ENCODE measurements around the gene EPB41L4A. TPM values are rescaled to one million over a fixed set of nuclear protein-coding genes. Genes with fewer than 3 reads are reported as not detected.

EPB41L4A gene
- total and polyA plus RNA-seq, 5 experiments from 2014 or later: 0.06 to 2.9 (median 0.19) TPM; not detected in 1

DNA sequence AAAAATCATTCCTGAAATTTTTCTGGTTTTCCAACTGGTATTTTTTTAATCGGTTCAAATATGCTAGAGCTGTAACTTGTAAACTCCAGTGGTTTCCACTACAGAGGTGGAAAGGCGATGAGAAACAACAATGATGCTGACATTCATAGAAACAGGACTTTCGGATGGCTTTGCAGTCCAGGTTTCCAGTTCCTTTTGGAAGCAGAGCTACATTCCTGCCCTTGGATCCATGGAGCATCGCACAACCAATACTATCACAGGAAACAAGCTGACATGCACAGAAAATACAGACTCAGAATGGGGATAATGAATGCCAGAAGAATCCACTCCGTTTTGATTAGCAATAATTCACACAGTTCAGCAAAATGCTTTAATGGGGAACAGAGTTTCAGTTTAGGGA lies 140.0 kb downstream of the EPB41L4A start:
- no peaks in the 10 kb centered on the region for H3K9me3 Mint-ChIP-seq
- H3K36me3 Mint-ChIP-seq: no peaks in the 10 kb centered on the region
- no peak for DNase-seq
- H3K4me3 Mint-ChIP-seq: no peak overlapping the region
- peaks cover 0 to 6% (median 3%) of the 10 kb centered on the region in 5 donors for H3K27me3 Mint-ChIP-seq
- ATAC-seq: no peak
- no peak overlapping the region for H3K27ac Mint-ChIP-seq
- no peaks in the 10 kb centered on the region for H3K4me1 Mint-ChIP-seq
- POLR2A ChIA-PET: no interaction called here

- H3K4me1 Mint-ChIP-seq: no peaks in the 10 kb centered on the region
- H3K27ac Mint-ChIP-seq: no peak overlapping the region
- ATAC-seq: no peak
- no peak for DNase-seq
- H3K36me3 Mint-ChIP-seq: no peaks in the 10 kb centered on the region
- POLR2A ChIA-PET: no interaction called here
- no peak overlapping the region for H3K4me3 Mint-ChIP-seq
- peaks cover 0 to 8% (median 2%) of the 10 kb centered on the region in 5 donors for H3K27me3 Mint-ChIP-seq
- no peaks in the 10 kb centered on the region for H3K9me3 Mint-ChIP-seq
These were observed 142.1 kb downstream of the EPB41L4A start for GRCh38 chr5:112276991-112277390.

GRCh38 chr5:112275671-112276070 lies 143.4 kb downstream of the EPB41L4A start:
- POLR2A ChIA-PET: no interaction called here
- H3K4me1 Mint-ChIP-seq: no peaks in the 10 kb centered on the region

GRCh38 chr5:112270299-112271293 lies 148.5 kb downstream of the EPB41L4A start:
- POLR2A ChIA-PET: no interaction called here
- ATAC-seq (no peak), DNase-seq (no peak)
- Mint-ChIP-seq H3K36me3 (no peaks in the 10 kb centered on the region), H3K9me3 (no peaks in the 10 kb centered on the region), H3K27me3 (peaks cover 0 to 23% (median 4%) of the 10 kb centered on the region in 5 donors), H3K4me3 (no peak overlapping the region), H3K27ac (peak overlapping the region in 1 of 10 donors; percentile 13), H3K4me1 (peaks cover 0 to 2% (median 0%) of the 10 kb centered on the region in 4 donors)

More at GRCh38 chr5:112275671-112276070, 143.4 kb downstream of the EPB41L4A start:
- H3K4me3 Mint-ChIP-seq: no peak overlapping the region
- no peaks in the 10 kb centered on the region for H3K9me3 Mint-ChIP-seq
- H3K36me3 Mint-ChIP-seq: no peaks in the 10 kb centered on the region
- DNase-seq: no peak
- no peak for ATAC-seq
- peaks cover 0 to 8% (median under 1%) of the 10 kb centered on the region in 5 donors for H3K27me3 Mint-ChIP-seq
- no peak overlapping the region for H3K27ac Mint-ChIP-seq

DNA sequence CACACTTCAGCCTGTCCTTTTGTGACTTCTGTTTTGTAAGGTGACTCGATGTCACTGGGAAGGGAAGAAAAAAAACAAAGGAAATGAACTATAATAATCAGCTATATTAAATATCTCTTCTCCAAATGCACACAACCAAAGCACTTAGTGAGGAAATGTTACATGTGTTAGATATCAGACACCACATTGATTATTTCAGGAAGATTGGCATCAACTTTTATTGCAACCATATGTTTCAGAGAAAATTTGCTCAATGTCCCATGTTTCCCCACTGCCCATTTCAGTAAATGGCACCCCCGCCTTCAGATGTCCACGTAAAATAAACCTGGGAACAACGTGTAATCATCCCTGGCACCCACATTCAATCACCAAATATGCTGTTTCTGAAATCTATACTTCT lies 151.8 kb downstream of the EPB41L4A start:
- DNase-seq: no peak
- ATAC-seq: no peak
- Mint-ChIP-seq H3K36me3 (no peaks in the 10 kb centered on the region), H3K9me3 (no peaks in the 10 kb centered on the region), H3K27ac (no peak overlapping the region), H3K4me3 (no peak overlapping the region), H3K27me3 (peaks cover 0 to 43% (median 3%) of the 10 kb centered on the region in 5 donors), H3K4me1 (peaks cover 0 to 2% (median 0%) of the 10 kb centered on the region in 4 donors)
- POLR2A ChIA-PET: no interaction called here

GRCh38 chr5:112264666-112265065 lies 154.4 kb downstream of the EPB41L4A start:
- DNase-seq (no peak), ATAC-seq (no peak)
- H3K4me3 Mint-ChIP-seq: no peak overlapping the region
- H3K27me3 Mint-ChIP-seq: peaks cover 1 to 39% (median 4%) of the 10 kb centered on the region in 5 donors
- no peaks in the 10 kb centered on the region for H3K4me1 Mint-ChIP-seq
- POLR2A ChIA-PET: no interaction called here
- no peaks in the 10 kb centered on the region for H3K9me3 Mint-ChIP-seq
- H3K36me3 Mint-ChIP-seq: no peaks in the 10 kb centered on the region
- H3K27ac Mint-ChIP-seq: peak overlapping the region in 1 of 10 donors; percentile 30

DNA sequence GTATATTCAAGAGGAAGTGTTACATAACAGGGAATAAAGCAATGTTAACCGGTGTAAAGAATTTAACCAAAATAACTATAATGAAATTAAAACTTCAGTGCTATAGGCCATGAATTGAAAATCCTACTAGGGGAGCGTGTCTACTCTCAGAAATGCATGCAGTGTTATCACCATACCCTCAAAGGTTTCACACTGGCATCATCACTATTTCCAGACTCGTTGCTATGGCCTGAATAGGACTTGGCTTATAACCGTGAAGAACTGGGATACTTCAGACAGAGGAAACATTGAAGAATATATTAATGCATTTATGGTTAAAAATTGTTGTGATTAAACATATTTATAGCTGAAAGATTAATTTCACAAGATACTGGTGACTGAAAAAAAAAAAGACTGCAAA lies 154.9 kb downstream of the EPB41L4A start:
- Mint-ChIP-seq H3K36me3 (no peaks in the 10 kb centered on the region), H3K4me3 (no peak overlapping the region), H3K9me3 (no peaks in the 10 kb centered on the region), H3K27me3 (peaks cover 2 to 45% (median 7%) of the 10 kb centered on the region in 5 donors), H3K27ac (no peak overlapping the region), H3K4me1 (no peaks in the 10 kb centered on the region)
- POLR2A ChIA-PET: no interaction called here
- ATAC-seq (no peak), DNase-seq (no peak)

DNA sequence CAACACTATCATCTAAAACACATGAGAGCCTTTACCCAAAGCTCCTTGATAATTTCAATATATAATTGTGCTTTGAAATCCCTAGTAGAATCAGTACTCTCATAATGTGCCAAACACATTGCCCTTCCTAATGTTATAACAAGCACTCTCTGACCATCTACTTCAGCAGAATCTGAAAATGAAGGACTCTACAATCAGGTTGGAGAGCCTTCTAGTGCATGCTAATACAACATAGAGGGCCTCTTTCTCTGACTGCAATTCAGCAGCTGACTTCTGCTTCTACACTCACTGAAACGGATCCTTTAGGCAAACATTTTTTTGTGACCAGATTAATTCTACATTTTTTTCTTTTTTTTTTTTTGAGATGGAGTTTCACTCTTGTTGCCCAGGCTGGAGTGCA lies 155.6 kb downstream of the EPB41L4A start:
- H3K27ac Mint-ChIP-seq: no peak overlapping the region
- peaks cover 2 to 46% (median 11%) of the 10 kb centered on the region in 5 donors for H3K27me3 Mint-ChIP-seq
- H3K4me1 Mint-ChIP-seq: no peaks in the 10 kb centered on the region
- H3K36me3 Mint-ChIP-seq: no peaks in the 10 kb centered on the region
- DNase-seq: no peak
- H3K9me3 Mint-ChIP-seq: no peaks in the 10 kb centered on the region
- POLR2A ChIA-PET: no interaction called here
- no peak for ATAC-seq
- no peak overlapping the region for H3K4me3 Mint-ChIP-seq

DNA sequence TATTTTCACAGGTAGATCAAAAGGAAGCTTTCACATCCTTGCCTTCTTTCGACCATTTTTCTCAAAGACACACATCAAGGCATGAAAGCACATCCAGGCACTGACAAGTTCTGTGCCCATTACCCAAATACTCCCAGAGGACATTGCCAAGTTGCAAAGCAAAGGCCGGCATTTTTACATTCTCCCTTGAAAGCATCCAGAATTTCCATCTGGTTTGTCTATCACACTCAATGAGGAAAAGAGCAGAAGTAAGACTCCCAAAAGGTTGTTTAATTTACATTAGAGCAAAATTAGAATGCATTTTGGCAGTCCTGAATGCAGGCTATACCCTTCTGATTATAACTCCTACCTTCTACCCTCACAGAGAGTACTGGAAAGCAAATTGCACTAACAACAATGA lies 160.5 kb downstream of the EPB41L4A start:
- Mint-ChIP-seq H3K4me1 (no peaks in the 10 kb centered on the region), H3K4me3 (no peak overlapping the region), H3K9me3 (no peaks in the 10 kb centered on the region), H3K27me3 (peaks cover 2 to 19% (median 11%) of the 10 kb centered on the region in 5 donors), H3K36me3 (no peaks in the 10 kb centered on the region), H3K27ac (no peak overlapping the region)
- DNase-seq: no peak
- POLR2A ChIA-PET: no interaction called here
- ATAC-seq: no peak

DNA sequence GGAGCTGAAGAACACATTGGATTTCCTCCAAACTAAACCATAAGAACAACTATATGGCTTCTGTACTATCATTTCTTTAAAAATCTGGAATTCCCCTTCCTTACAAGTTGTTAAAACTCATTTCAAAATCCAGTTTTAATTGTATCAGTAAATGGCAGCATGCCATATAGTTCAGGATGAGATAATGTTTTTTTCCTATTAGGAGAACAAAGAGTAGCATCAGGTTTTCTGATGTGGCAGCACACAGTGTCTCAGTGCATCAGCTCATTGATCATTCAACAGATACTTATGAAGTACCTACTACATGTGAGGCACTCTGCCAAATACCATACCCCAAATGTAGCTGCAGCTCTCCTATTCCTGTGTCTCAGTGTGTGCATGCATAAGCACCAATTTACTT lies 161.1 kb downstream of the EPB41L4A start:
- Mint-ChIP-seq H3K4me1 (no peaks in the 10 kb centered on the region), H3K27me3 (peaks cover 2 to 18% (median 11%) of the 10 kb centered on the region in 5 donors), H3K4me3 (no peak overlapping the region), H3K36me3 (no peaks in the 10 kb centered on the region), H3K9me3 (no peaks in the 10 kb centered on the region), H3K27ac (no peak overlapping the region)
- ATAC-seq: no peak
- POLR2A ChIA-PET: no interaction called here
- no peak for DNase-seq

DNA sequence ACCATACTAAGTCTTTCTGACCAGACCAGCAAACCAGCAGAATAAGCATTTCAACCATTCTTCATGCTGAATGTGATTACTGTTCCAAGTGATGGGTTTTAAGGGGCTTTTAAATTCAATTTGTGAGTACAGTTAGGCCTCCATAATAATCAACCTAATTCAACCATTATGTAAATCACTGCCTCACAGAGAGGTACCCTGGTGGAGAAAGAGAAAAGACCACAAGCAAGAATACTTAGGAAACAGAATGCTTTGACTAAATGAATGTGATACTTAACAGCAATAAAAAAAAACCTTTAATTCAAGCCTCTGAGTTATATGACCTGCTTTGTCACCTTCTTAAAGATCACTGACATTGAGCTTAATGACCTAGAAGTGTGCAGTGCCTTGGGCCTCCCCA lies 162.1 kb downstream of the EPB41L4A start:
- Mint-ChIP-seq H3K27me3 (peaks cover 2 to 15% (median 11%) of the 10 kb centered on the region in 5 donors), H3K27ac (no peak overlapping the region), H3K36me3 (no peaks in the 10 kb centered on the region), H3K4me3 (no peak overlapping the region), H3K4me1 (no peaks in the 10 kb centered on the region), H3K9me3 (no peaks in the 10 kb centered on the region)
- no peak for DNase-seq
- no peak for ATAC-seq
- POLR2A ChIA-PET: no interaction called here

GRCh38 chr5:112254303-112254702 lies 164.8 kb downstream of the EPB41L4A start:
- no peaks in the 10 kb centered on the region for H3K9me3 Mint-ChIP-seq
- H3K36me3 Mint-ChIP-seq: no peaks in the 10 kb centered on the region
- POLR2A ChIA-PET: no interaction called here
- no peak for ATAC-seq
- peaks cover 0 to 17% (median 10%) of the 10 kb centered on the region in 5 donors for H3K27me3 Mint-ChIP-seq
- H3K4me1 Mint-ChIP-seq: no peaks in the 10 kb centered on the region
- H3K4me3 Mint-ChIP-seq: no peak overlapping the region
- H3K27ac Mint-ChIP-seq: no peak overlapping the region
- DNase-seq: no peak

DNA sequence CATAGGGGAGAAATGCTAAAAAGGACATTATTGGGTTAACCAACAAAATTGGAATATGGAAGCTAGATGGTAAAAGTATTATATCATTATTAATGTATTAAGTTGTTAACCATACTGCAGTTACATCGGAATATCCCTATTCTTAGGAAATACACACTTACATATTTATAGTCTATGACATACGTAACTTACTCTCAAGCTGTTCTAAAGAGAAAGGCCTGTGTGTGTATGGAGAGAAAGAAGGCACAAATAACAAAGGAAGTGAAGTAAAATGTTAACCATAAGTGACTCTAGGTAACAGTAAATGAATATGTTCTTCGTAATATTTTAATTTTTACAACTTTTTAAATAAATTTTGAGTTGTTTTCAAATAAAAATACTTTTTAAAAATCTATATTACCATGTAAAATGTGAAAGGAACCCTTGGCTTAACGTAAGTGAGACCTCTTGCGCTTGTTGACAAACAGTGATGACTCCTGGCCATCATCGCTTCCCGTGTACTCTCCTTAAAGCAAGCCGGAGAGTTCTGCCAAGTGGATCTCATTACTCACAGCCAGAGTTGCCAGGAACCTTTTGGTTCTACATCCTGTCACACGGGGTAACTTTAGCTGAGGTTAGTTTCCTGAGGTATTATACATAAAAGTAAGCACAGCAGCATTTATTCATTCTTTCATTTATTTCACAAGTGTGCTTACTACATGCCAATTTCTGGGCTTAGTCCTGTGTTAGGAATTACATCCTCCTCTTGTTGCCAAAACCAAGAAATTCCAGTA lies 165.4 kb downstream of the EPB41L4A start:
- peaks cover 0 to 13% (median 5%) of the 10 kb centered on the region in 5 donors for H3K27me3 Mint-ChIP-seq
- POLR2A ChIA-PET: no interaction called here
- ATAC-seq (no peak), DNase-seq (no peak)
- no peak overlapping the region for H3K4me3 Mint-ChIP-seq
- H3K4me1 Mint-ChIP-seq: no peaks in the 10 kb centered on the region
- H3K27ac Mint-ChIP-seq: no peak overlapping the region
- no peaks in the 10 kb centered on the region for H3K36me3 Mint-ChIP-seq
- H3K9me3 Mint-ChIP-seq: no peaks in the 10 kb centered on the region

Data from naive thymus-derived CD8-positive, alpha-beta T cell (primary cell).